ENCODE results near the gene LCN1.

DNA sequence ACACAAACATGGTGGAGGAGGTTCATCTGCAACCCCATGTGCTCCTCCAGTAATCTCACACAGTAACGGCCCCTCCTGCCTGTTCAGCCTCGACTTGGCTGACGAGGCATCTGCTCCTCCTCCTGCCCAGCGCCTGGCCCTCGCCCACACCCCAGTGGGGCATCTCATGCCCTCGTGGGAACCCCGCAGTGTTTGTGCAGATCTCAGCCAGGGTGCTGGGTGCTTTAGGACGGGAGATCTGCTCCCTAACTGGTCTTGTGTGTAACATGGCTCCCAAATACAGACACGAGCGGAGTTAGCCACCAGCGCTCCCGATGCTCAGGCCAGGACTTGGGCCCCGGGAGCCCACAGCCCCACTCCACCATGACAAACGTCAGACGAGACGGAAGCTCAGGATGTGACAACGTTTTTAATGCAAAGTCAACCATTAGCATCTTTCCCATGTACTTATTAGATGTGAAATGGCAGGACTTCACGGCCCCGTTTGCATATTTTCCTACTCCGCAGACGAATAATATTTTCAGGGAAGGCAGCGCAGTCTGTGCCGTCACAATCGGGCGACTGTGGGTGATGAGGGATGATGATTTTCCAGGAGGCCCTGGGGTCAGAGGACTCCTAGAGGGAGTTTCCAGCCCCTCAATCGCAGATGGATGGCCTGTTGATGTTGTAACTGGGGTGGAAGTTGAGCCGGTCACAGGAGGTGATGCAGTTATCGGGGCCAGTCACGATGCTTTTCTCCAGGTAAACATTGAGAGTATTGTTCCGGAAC is 26.3 kb upstream of the LCN1 start:
- TF ChIP-seq, protein P1, sequence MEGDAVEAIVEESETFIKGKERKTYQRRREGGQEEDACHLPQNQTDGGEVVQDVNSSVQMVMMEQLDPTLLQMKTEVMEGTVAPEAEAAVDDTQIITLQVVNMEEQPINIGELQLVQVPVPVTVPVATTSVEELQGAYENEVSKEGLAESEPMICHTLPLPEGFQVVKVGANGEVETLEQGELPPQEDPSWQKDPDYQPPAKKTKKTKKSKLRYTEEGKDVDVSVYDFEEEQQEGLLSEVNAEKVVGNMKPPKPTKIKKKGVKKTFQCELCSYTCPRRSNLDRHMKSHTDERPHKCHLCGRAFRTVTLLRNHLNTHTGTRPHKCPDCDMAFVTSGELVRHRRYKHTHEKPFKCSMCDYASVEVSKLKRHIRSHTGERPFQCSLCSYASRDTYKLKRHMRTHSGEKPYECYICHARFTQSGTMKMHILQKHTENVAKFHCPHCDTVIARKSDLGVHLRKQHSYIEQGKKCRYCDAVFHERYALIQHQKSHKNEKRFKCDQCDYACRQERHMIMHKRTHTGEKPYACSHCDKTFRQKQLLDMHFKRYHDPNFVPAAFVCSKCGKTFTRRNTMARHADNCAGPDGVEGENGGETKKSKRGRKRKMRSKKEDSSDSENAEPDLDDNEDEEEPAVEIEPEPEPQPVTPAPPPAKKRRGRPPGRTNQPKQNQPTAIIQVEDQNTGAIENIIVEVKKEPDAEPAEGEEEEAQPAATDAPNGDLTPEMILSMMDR (optimal IDR thresholded peaks at IDR 0.05 in 1 of 3, IDR thresholded peaks at IDR 0.05 in 1 of 3, conservative IDR thresholded peaks at IDR 0.05 in 1 of 3; ENCODE audit: extremely low read depth in 1 of 3, insufficient read depth in 2 of 3, low read length in 3 of 3) = no peak
- no peak for TF ChIP-seq EZH2 (IDR thresholded peaks at IDR 0.05; ENCODE audit: low read length)
